ENCODE data around the gene NPVF. TPM values are rescaled to one million over a fixed set of nuclear protein-coding genes. Genes with fewer than 3 reads are reported as not detected.

The NPVF gene
- total RNA-seq, 1 experiment from 2014 or later = not detected

DNA sequence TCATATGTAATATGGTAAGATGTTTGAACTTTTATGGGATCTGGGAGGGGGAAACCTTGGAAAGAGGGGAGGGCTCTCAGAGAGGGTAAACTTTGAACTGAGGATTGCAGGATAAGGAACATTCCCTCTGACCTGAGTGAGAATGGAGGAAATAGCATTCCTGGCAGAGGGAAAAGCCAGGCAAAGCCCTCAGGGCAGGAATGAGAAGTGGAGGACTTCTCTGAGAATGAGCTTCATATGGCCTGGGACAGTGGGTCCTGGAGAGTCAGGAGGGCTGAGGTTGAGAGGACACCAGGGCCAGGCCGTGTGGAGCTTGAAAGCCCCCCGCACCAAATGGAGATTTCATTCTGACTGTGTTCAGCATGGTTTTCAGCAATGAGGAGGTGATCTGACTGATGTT lies 34.2 kb downstream of the NPVF start:
- H3K9me3 ChIP-seq = no peaks in the 10 kb centered on the region
- no peak for DNase-seq
- no peak overlapping the region for H3K4me3 ChIP-seq
- H3K27me3 ChIP-seq = no peaks in the 10 kb centered on the region
- no peaks in the 10 kb centered on the region for H3K36me3 ChIP-seq

DNA sequence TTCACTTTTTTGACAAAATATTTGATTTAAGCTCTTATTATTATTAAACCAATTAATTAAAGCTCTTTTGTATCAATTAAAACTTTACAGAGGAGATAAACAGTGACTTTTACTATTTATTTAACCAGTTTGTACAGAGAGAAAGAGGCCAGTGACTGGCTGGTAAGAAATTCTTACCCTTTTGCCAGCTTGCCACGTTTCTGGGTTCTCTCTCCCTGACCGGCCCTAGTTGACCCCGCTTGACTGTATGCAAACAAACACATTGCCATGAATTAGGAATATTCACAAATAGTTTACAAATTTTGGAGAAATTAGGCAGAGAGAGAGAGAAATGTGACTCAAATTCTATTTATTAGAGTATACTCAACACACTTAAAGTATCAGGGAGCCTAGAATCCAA lies 36.2 kb downstream of the NPVF start:
- Histone ChIP-seq H3K36me3 (no peaks in the 10 kb centered on the region), H3K9me3 (no peaks in the 10 kb centered on the region), H3K4me3 (no peak overlapping the region), H3K27me3 (no peaks in the 10 kb centered on the region)
- DNase-seq = no peak

DNA sequence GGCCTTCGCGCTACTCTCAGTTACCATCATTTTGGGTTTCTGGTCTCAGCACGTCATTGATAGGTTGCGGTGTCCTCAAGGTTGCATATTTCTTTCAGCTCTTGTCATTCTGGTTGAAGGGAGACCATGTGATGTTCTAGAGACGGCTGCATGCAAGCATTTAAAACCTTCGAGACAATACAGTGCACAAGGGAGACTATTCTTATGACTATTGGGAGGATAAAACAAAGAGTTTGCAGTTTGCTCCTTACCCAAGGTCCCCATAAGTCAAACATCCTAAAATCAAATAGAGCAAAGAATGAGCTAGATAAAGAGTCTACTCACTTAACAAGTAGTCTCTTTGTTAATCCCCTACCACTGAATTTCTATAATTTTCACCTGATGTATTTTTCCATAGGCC lies 39.1 kb downstream of the NPVF start:
- Histone ChIP-seq H3K9me3 (no peaks in the 10 kb centered on the region), H3K27me3 (no peaks in the 10 kb centered on the region), H3K4me3 (no peak overlapping the region), H3K36me3 (no peaks in the 10 kb centered on the region)
- DNase-seq = no peak

- Histone ChIP-seq H3K9me3 (no peaks in the 10 kb centered on the region), H3K36me3 (no peaks in the 10 kb centered on the region), H3K4me3 (no peak overlapping the region), H3K27me3 (no peaks in the 10 kb centered on the region)
- DNase-seq = no peak
These were observed 40.4 kb downstream of the NPVF start for GRCh38 chr7:25187932-25188331.

DNA sequence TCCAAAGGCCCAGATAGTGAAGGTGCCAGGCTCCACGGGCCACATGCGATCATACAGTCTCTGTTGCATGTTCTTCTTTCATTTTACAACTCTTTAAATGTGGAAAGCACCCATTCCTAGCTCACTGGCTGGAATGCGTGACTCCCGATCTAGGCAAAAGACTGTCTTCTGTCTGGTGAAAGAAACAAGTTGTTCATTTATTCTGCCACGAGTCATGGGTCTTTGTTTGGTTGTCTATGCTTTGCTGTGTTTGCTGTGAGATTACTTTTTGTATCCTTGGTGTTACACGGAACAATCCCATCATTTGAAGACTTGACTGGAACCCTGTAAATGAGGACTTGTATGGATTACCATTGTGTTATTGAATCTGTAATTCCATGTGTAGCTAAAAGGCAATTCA lies 41.9 kb downstream of the NPVF start:
- Histone ChIP-seq H3K27me3 (no peaks in the 10 kb centered on the region), H3K4me3 (no peak overlapping the region), H3K36me3 (no peaks in the 10 kb centered on the region), H3K9me3 (no peaks in the 10 kb centered on the region)
- DNase-seq = no peak

DNA sequence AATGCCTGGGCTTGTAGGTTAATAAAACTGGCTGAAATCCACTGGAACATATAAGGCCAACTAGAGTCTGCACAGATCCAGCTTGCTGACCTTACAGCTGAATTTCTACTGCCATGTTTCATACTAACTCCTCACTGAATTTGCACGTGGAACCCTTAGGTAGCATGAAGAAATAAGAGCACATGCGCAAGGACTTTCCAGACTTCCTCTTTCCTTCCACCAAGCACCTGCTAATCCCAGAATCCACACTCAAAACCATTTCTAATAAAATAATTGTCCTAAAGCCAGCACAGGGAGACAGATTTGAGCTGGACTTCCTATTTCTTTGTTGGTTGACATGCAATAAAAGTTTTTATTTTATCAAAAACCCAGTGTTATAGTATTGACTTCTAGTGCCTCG lies 46.8 kb downstream of the NPVF start:
- Histone ChIP-seq H3K27me3 (no peaks in the 10 kb centered on the region), H3K9me3 (no peaks in the 10 kb centered on the region), H3K36me3 (no peaks in the 10 kb centered on the region), H3K4me3 (no peak overlapping the region)
- DNase-seq = no peak

DNA sequence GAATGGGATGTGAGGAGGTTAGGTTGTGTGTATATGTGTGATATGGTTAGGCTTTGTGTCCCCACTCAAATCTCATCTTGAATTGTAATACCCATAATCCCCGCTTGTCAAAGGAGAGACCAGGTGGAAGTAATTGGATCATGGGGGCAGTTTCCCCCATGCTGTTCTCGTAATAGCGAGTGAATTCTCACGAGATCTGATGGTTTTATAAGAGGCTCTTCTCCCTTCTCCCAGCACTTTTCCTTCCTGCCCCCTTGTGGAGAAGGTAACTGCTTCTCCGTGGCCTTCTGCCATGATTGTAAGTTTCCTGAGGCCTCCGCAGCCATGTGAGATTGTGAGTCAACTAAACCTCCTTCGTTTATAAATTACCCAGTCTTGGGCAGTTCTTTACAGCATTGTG lies 47.3 kb downstream of the NPVF start:
- no peaks in the 10 kb centered on the region for H3K36me3 ChIP-seq
- no peaks in the 10 kb centered on the region for H3K27me3 ChIP-seq
- no peaks in the 10 kb centered on the region for H3K9me3 ChIP-seq
- DNase-seq = no peak
- no peak overlapping the region; the same call in 1 of the 2 replicates for H3K4me3 ChIP-seq

DNA sequence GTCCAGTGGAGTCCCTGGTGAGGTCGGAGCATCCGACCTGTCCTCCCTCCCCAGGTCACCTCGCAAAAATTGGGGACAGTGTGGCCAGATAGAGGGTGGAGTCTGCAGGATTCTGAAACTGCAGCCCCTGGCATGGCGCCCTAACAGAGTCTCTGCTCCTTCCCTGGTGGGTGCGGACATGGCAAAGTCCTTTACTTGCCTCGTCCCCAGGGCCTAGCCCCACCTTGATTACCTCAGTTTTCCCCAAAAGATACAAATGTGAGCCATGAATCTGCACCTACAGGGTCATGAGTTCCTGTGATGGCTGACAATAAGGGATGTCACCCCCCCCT lies 47.7 kb downstream of the NPVF start:
- Histone ChIP-seq H3K9me3 (no peaks in the 10 kb centered on the region), H3K27me3 (no peaks in the 10 kb centered on the region), H3K36me3 (no peaks in the 10 kb centered on the region), H3K4me3 (peak overlapping the region; percentile 60)
- DNase-seq = no peak

DNA sequence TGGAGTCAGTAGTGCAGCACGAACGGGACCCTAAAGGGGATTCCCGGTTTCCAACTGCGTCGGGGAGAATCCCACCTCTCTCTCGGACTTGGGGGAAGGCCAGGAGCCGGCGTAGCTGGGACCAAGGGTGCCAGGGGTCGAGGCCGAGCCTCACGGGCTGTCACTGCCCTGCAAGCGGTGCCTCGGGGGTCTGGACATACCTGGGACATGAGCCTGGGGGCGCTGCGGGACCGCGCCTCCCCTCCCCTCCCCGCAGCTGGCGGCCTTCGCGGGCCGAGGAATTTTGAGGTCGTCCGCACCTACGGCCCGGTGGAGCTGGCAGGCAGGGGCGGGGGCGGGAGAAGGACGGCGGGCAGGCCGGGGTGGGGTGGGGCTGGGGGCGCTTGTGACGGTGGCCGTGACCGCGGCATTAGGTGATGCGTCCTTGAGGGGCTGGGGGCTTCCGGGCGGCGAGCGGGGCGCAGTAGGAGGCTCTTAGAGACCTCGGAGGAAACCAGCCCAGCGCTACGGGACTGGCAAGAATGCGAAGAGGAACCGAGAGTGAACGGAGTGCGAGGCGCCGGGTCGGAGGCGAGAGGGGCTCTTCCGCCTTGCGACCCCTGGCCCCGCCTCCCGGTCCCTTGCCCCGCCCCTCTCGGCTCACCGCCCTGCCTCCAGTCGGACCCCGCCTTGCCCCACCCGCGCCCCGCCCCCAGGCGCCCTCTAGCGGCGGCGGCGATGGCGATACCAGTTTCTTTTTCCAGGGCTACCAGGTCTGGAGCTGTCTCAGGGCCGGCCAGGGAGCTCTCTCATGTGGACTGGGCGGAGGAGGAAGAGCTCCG lies 48.3 kb downstream of the NPVF start:
- Histone ChIP-seq H3K36me3 (no peaks in the 10 kb centered on the region), H3K9me3 (no peaks in the 10 kb centered on the region), H3K4me3 (peak overlapping the region; percentile 60), H3K27me3 (no peaks in the 10 kb centered on the region)
- peak; percentile 85 for DNase-seq

GRCh38 chr7:25179325-25179724 lies 49.0 kb downstream of the NPVF start:
- H3K36me3 ChIP-seq = no peaks in the 10 kb centered on the region
- H3K27me3 ChIP-seq = no peaks in the 10 kb centered on the region
- H3K9me3 ChIP-seq = no peaks in the 10 kb centered on the region
- no peak for DNase-seq
- H3K4me3 ChIP-seq = peak overlapping the region; percentile 60

Other genes starting within 250 kb of the NPVF start
- 2.3 and 5.6 TPM in 2 replicates for gene OSBPL3, start 248.3 kb downstream of the NPVF start, total RNA-seq (2014; rRNA removed; shearing (Covaris generic); ENCODE audit: low replicate concordance)
- gene CYCS, start 103.2 kb downstream of the NPVF start, total RNA-seq (2014; rRNA removed; shearing (Covaris generic); ENCODE audit: low replicate concordance) = 56.2 and 67.8 TPM in 2 replicates

All from MG63 (cell line).